HCT116 (cell line): ENCODE data around the gene OSBP2. TPM values are rescaled to one million over a fixed set of nuclear protein-coding genes. Genes with fewer than 3 reads are reported as not detected.

Experiments
- ATAC-seq: fragments of 200-7000 bp; cut with Tn5 transposase; 2 replicates; pipeline ENCODE4 v1.9.1; 2020; ENCODE audit warnings: mild to moderate bottlenecking, moderate library complexity
- BruUV-seq: library from RNA; stranded (reverse); fragments of 400-500 nt; replicated peaks from 2 replicates; lab custom pipeline; 2021; lab: Mats Ljungman, UMichigan
- CTCF ChIA-PET: fragments of 300-600 bp; sonication (Branson Sonifier 250); formaldehyde crosslinking; loops from one replicate; lab custom pipeline; 2021; ENCODE audit warnings: antibody characterized with exemption; lab: Charles Lee
- POLR2A ChIA-PET: fragments of 300-600, 350-600 bp; sonication (Branson Sonifier 250); formaldehyde crosslinking; loops from one replicate; lab custom pipeline; 2021; ENCODE audit warnings: antibody characterized with exemption; lab: Charles Lee
- RAD21 ChIA-PET, 2 experiments: fragments of 300-600 bp; sonication (Branson Sonifier 250); formaldehyde crosslinking; loops; one replicate each; lab custom pipeline; 2023; ENCODE audit warnings: low total read pairs in 2 of 2; ENCODE audit not compliant: uncharacterized antibody in 2 of 2, unreplicated experiment in 2 of 2, low non-redundant PET in 1 of 2; lab: Charles Lee
- DNase-seq: peaks from one replicate; pipeline ENCODE4 v3.0.0-alpha.2; 2010; ENCODE audit warnings: low read depth, low spot score
- H2AFZ ChIP-seq: fragments of 200-600 bp; shearing (Covaris generic), sonication (generic); 2 replicates; pipeline ENCODE4 v1.6.1; 2017; ENCODE audit warnings: low read depth, mixed run types, mixed read lengths, antibody characterized with exemption, low read length; ENCODE audit not compliant: poor library complexity, severe bottlenecking
- H3K27ac ChIP-seq: 2 replicates; pipeline ENCODE4 v1.5.1; 2012; ENCODE audit warnings: low read depth, low read length
- H3K27me3 ChIP-seq: fragments of 200-600 bp; sonication (generic); 2 replicates; pipeline ENCODE4 v1.6.1; 2016; ENCODE audit warnings: mixed run types, low read length, mixed read lengths; ENCODE audit not compliant: insufficient read depth
- H3K36me3 ChIP-seq, 2 experiments: fragments of 200-500 bp in 1 of 2; fragments of 200-600 bp in 1 of 2; sonication (Bioruptor generic) in 1 of 2; sonication (generic) in 1 of 2; 2 replicates each; pipeline versions ENCODE4 v1.5.1 to v1.6.1; 2014 to 2016; ENCODE audit warnings: low read length in 2 of 2, inconsistent platforms in 1 of 2, mixed read lengths in 1 of 2, mixed run types in 1 of 2; ENCODE audit not compliant: insufficient read depth in 2 of 2, control insufficient read depth in 1 of 2
- H3K4me1 ChIP-seq, 2 experiments: fragments of 200-600 bp in 1 of 2; sonication (generic) in 1 of 2; 2 replicates each; pipeline versions ENCODE4 v1.5.1 to v1.6.1; 2012 to 2017; ENCODE audit warnings: low read length in 2 of 2, inconsistent platforms in 1 of 2, mild to moderate bottlenecking in 1 of 2, mixed read lengths in 1 of 2, mixed run types in 1 of 2, moderate library complexity in 1 of 2; ENCODE audit not compliant: insufficient read depth in 2 of 2, control insufficient read depth in 1 of 2
- H3K4me2 ChIP-seq: fragments of 200-600 bp; sonication (generic); 2 replicates; pipeline ENCODE4 v1.6.1; 2017; ENCODE audit warnings: mixed run types, low read length, mixed read lengths
- H3K4me3 ChIP-seq, 2 experiments: fragments of 200-600 bp in 1 of 2; sonication (generic) in 1 of 2; replicated peaks in 1 of 2; 2 replicates each; pipeline ENCODE4 v1.5.1; 2011 to 2016; ENCODE audit warnings: low read length in 2 of 2, control low read depth in 1 of 2, low read depth in 1 of 2, mild to moderate bottlenecking in 1 of 2, mixed read lengths in 1 of 2, mixed run types in 1 of 2
- H3K79me2 ChIP-seq: fragments of 200-600 bp; sonication (generic); 2 replicates; pipeline ENCODE4 v1.6.1; 2017; ENCODE audit warnings: mild to moderate bottlenecking, mixed run types, low read length, moderate library complexity, mixed read lengths; ENCODE audit not compliant: insufficient read depth
- H3K9ac ChIP-seq: fragments of 200-600 bp; sonication (generic); 2 replicates; pipeline ENCODE4 v1.6.1; 2016; ENCODE audit warnings: low read length, mixed read lengths
- H3K9me2 ChIP-seq: fragments of 200-600 bp; sonication (generic), shearing (Covaris generic); 2 replicates; pipeline ENCODE4 v1.6.1; 2017; ENCODE audit warnings: mixed run types, mild to moderate bottlenecking, moderate library complexity; ENCODE audit not compliant: insufficient read depth
- H3K9me3 ChIP-seq, 2 experiments: fragments of 200-500 bp in 1 of 2; fragments of 200-600 bp in 1 of 2; sonication (Bioruptor generic) in 1 of 2; sonication (generic) in 1 of 2; 2 replicates each; pipeline ENCODE4 v1.6.1; 2014 to 2017; ENCODE audit warnings: low read length in 2 of 2, mixed read lengths in 2 of 2, inconsistent platforms in 1 of 2, low read depth in 1 of 2, mild to moderate bottlenecking in 1 of 2, mixed run types in 1 of 2, moderate library complexity in 1 of 2; ENCODE audit not compliant: control insufficient read depth in 1 of 2, insufficient read depth in 1 of 2
- H4K20me1 ChIP-seq: fragments of 200-600 bp; sonication (generic), shearing (Covaris generic); 2 replicates; pipeline ENCODE4 v1.6.1; 2017; ENCODE audit warnings: mixed run types, mild to moderate bottlenecking, moderate library complexity; ENCODE audit not compliant: insufficient read depth
- CEBPB ChIP-seq: IDR thresholded peaks from 2 replicates; pipeline ENCODE4 v1.6.1; 2012; ENCODE audit warnings: low read depth
- CTCF ChIP-seq, 3 experiments: fragments of 200-600 bp in 1 of 3; sonication (generic) in 1 of 3; IDR thresholded peaks in 2 of 3; conservative IDR thresholded peaks in 1 of 3; 2 replicates each; pipeline ENCODE4 v1.5.1; 2012 to 2017; ENCODE audit warnings: low read depth in 2 of 3, low read length in 2 of 3, antibody characterized with exemption in 1 of 3, borderline replicate concordance in 1 of 3, control low read depth in 1 of 3, mild to moderate bottlenecking in 1 of 3, mixed read lengths in 1 of 3, mixed run types in 1 of 3, moderate library complexity in 1 of 3; ENCODE audit not compliant: insufficient read depth in 1 of 3
- ELF1 ChIP-seq: IDR thresholded peaks from 2 replicates; pipeline ENCODE4 v1.6.1; 2012; ENCODE audit warnings: low read depth, borderline replicate concordance
- EZH2 ChIP-seq: fragments of 200-600 bp; sonication (generic); IDR thresholded peaks from 2 replicates; pipeline ENCODE4 v1.6.1; 2017; ENCODE audit warnings: antibody characterized with exemption, mixed run types
- EZH2phosphoT487 ChIP-seq: fragments of 200-600 bp; IDR thresholded peaks from 2 replicates; pipeline ENCODE4 v1.6.1; 2018; ENCODE audit warnings: antibody characterized with exemption, borderline replicate concordance
- FOSL1 ChIP-seq: IDR thresholded peaks from 2 replicates; pipeline ENCODE4 v1.6.1; 2012; ENCODE audit warnings: low read depth
- POLR2A ChIP-seq: IDR thresholded peaks from 2 replicates; pipeline ENCODE4 v1.7.0; 2011; ENCODE audit warnings: borderline replicate concordance; ENCODE audit not compliant: insufficient read depth, insufficient read length; ENCODE audit errors: extremely low read depth
- SIN3A ChIP-seq: IDR thresholded peaks from 2 replicates; pipeline ENCODE4 v1.6.1; 2012; ENCODE audit warnings: low read depth
- ZNF274 ChIP-seq: fragments of 200-500 bp; sonication (Bioruptor generic); IDR thresholded peaks from 2 replicates; pipeline ENCODE4 v1.6.1; 2014; ENCODE audit warnings: mild to moderate bottlenecking, low read depth, low read length, inconsistent platforms
- intact Hi-C: fragments of 100-400 bp; cut with micrococcal nuclease; formaldehyde crosslinking; loops from 2 replicates; pipeline ENCODE4 v1.10.0; 2022
- total RNA-seq: library from RNA; stranded (reverse); gene quantifications from one replicate; pipeline ENCODE4 v1.2.1, GENCODE V29; 2021; ENCODE audit not compliant: unreplicated experiment
- TF ChIP-seq, protein P1 (sequence below): IDR thresholded peaks from 2 replicates; pipeline ENCODE4 v1.6.1; 2011; ENCODE audit warnings: mild to moderate bottlenecking, low read length, moderate library complexity; ENCODE audit not compliant: insufficient replicate concordance; ENCODE audit errors: extremely low read depth

The OSBP2 gene
- total RNA-seq, 1 experiment from 2014 or later = 12.9 TPM

GRCh38 chr22:30790366-30790765, 95.7 kb downstream of the OSBP2 start:
- no TSS peak for BruUV-seq
- no peak overlapping the region for H3K9ac ChIP-seq
- no peak overlapping the region for H2AFZ ChIP-seq
- no peak for ATAC-seq
- H3K4me2 ChIP-seq = no peak overlapping the region
- H3K4me3 ChIP-seq = no peak overlapping the region
- no peaks in the 10 kb centered on the region for H3K9me3 ChIP-seq
- ChIA-PET CTCF (no interaction called here), RAD21 (no interaction called here), POLR2A (no interaction called here)
- intact Hi-C loops = no loop called here
- no peaks in the 10 kb centered on the region for H3K36me3 ChIP-seq
- no peaks in the 10 kb centered on the region for H3K79me2 ChIP-seq
- no peak overlapping the region for H3K27ac ChIP-seq
- no peaks in the 10 kb centered on the region for H3K4me1 ChIP-seq
- H3K27me3 ChIP-seq = no peaks in the 10 kb centered on the region
- DNase-seq = no peak
- no peaks in the 10 kb centered on the region for H4K20me1 ChIP-seq
- no peaks in the 10 kb centered on the region for H3K9me2 ChIP-seq
- TF ChIP-seq EZH2 (no peak), EZH2phosphoT487 (no peak), SIN3A (no peak), ZNF274 (no peak)

GRCh38 chr22:30792456-30792855, 97.8 kb downstream of the OSBP2 start:
- BruUV-seq = no TSS peak
- Histone ChIP-seq H3K36me3 (no peaks in the 10 kb centered on the region), H3K4me1 (no peaks in the 10 kb centered on the region), H3K4me2 (no peak overlapping the region), H3K79me2 (no peaks in the 10 kb centered on the region), H4K20me1 (no peaks in the 10 kb centered on the region), H3K27ac (no peak overlapping the region), H3K9me2 (no peaks in the 10 kb centered on the region), H3K27me3 (no peaks in the 10 kb centered on the region), H2AFZ (no peak overlapping the region)
- no peak for DNase-seq
- POLR2A ChIA-PET = no interaction called here
- CTCF ChIA-PET = no interaction called here
- intact Hi-C loops = no loop called here
- RAD21 ChIA-PET = no interaction called here
- TF ChIP-seq, protein P1, sequence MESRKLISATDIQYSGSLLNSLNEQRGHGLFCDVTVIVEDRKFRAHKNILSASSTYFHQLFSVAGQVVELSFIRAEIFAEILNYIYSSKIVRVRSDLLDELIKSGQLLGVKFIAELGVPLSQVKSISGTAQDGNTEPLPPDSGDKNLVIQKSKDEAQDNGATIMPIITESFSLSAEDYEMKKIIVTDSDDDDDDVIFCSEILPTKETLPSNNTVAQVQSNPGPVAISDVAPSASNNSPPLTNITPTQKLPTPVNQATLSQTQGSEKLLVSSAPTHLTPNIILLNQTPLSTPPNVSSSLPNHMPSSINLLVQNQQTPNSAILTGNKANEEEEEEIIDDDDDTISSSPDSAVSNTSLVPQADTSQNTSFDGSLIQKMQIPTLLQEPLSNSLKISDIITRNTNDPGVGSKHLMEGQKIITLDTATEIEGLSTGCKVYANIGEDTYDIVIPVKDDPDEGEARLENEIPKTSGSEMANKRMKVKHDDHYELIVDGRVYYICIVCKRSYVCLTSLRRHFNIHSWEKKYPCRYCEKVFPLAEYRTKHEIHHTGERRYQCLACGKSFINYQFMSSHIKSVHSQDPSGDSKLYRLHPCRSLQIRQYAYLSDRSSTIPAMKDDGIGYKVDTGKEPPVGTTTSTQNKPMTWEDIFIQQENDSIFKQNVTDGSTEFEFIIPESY = no peak
- TF ChIP-seq POLR2A (no peak), CTCF (IDR thresholded peaks at IDR 0.05 in 2 of 3, conservative IDR thresholded peaks at IDR 0.05 in 1 of 3; ENCODE audit: borderline replicate concordance in 1 of 3, insufficient read depth in 1 of 3, low read depth in 2 of 3, low read length in 2 of 3) (no peak), FOSL1 (no peak), CEBPB (no peak), ELF1 (no peak)
- TF ChIP-seq, all 23 proteins: peak for 0
- no peak for ATAC-seq
- Histone ChIP-seq H3K4me3 (no peak overlapping the region), H3K9me3 (no peaks in the 10 kb centered on the region), H3K9ac (no peak overlapping the region)
